ENCODE measurements around the gene FRAT1.
"Not testable (repeated sequence)": the region's sequence is repeated elsewhere in the genome, so short reads cannot be mapped to it uniquely, and the experiment has no call there.

FRAT1 gene

GRCh38 chr10:97277551-97277950 is 41.5 kb upstream of the FRAT1 start:
- Histone ChIP-seq H3K4me3 (ENCODE audit: severe bottlenecking) (no peak overlapping the region), H3K36me3 (ENCODE audit: low read depth) (no peaks in the 10 kb centered on the region), H3K27me3 (ENCODE audit: insufficient read depth, poor library complexity, severe bottlenecking) (no peaks in the 10 kb centered on the region), H3K4me1 (ENCODE audit: insufficient read depth, poor library complexity, severe bottlenecking) (peaks cover 6% of the 10 kb centered on the region), H3K9me3 (ENCODE audit: severe bottlenecking) (no peaks in the 10 kb centered on the region), H3K27ac (ENCODE audit: poor library complexity, severe bottlenecking) (no peak overlapping the region)
- no peak for TF ChIP-seq CTCF (IDR thresholded peaks at IDR 0.05; ENCODE audit: poor library complexity, severe bottlenecking)
- ATAC-seq (ENCODE audit: low read depth) (no peak), DNase-seq (ENCODE audit: low spot score) (no peak)

GRCh38 chr10:97278491-97278989 is 40.5 kb upstream of the FRAT1 start:
- ATAC-seq (ENCODE audit: low read depth) = peak; percentile 80

GRCh38 chr10:97279121-97279815 is 39.8 kb upstream of the FRAT1 start:
- no peak overlapping the region for H3K4me3 ChIP-seq (ENCODE audit: severe bottlenecking)
- no peaks in the 10 kb centered on the region for H3K36me3 ChIP-seq (ENCODE audit: low read depth)
- H3K9me3 ChIP-seq (ENCODE audit: severe bottlenecking) = no peaks in the 10 kb centered on the region
- H3K27me3 ChIP-seq (ENCODE audit: insufficient read depth, poor library complexity, severe bottlenecking) = no peaks in the 10 kb centered on the region
- peak overlapping the region; percentile 46 for H3K27ac ChIP-seq (ENCODE audit: poor library complexity, severe bottlenecking)
- no peak for DNase-seq (ENCODE audit: low spot score)
- TF ChIP-seq CTCF (IDR thresholded peaks at IDR 0.05; ENCODE audit: poor library complexity, severe bottlenecking) = no peak
- H3K4me1 ChIP-seq (ENCODE audit: insufficient read depth, poor library complexity, severe bottlenecking) = peaks cover 6% of the 10 kb centered on the region
- peak; percentile 59; the same call in 2 of the 3 replicates for ATAC-seq (ENCODE audit: low read depth)

More at GRCh38 chr10:97278491-97278989, 40.5 kb upstream of the FRAT1 start:
- H3K4me1 ChIP-seq (ENCODE audit: insufficient read depth, poor library complexity, severe bottlenecking) = peaks cover 6% of the 10 kb centered on the region
- no peaks in the 10 kb centered on the region for H3K9me3 ChIP-seq (ENCODE audit: severe bottlenecking)
- no peaks in the 10 kb centered on the region for H3K36me3 ChIP-seq (ENCODE audit: low read depth)
- H3K27ac ChIP-seq (ENCODE audit: poor library complexity, severe bottlenecking) = peak overlapping the region; percentile 46
- no peaks in the 10 kb centered on the region for H3K27me3 ChIP-seq (ENCODE audit: insufficient read depth, poor library complexity, severe bottlenecking)
- TF ChIP-seq CTCF (IDR thresholded peaks at IDR 0.05; ENCODE audit: poor library complexity, severe bottlenecking) = peak; percentile 88
- no peak for DNase-seq (ENCODE audit: low spot score)
- no peak overlapping the region for H3K4me3 ChIP-seq (ENCODE audit: severe bottlenecking)

- ATAC-seq (ENCODE audit: low read depth) (no peak), DNase-seq (ENCODE audit: low spot score) (no peak)
- Histone ChIP-seq H3K4me1 (ENCODE audit: insufficient read depth, poor library complexity, severe bottlenecking) (peaks cover 6% of the 10 kb centered on the region), H3K4me3 (ENCODE audit: severe bottlenecking) (no peak overlapping the region), H3K9me3 (ENCODE audit: severe bottlenecking) (no peaks in the 10 kb centered on the region), H3K36me3 (ENCODE audit: low read depth) (no peaks in the 10 kb centered on the region), H3K27me3 (ENCODE audit: insufficient read depth, poor library complexity, severe bottlenecking) (no peaks in the 10 kb centered on the region), H3K27ac (ENCODE audit: poor library complexity, severe bottlenecking) (no peak overlapping the region)
- TF ChIP-seq CTCF (IDR thresholded peaks at IDR 0.05; ENCODE audit: poor library complexity, severe bottlenecking) = no peak
These were observed 38.3 kb upstream of the FRAT1 start for GRCh38 chr10:97280783-97281182.

GRCh38 chr10:97290076-97290475 is 29.0 kb upstream of the FRAT1 start:
- H3K27me3 ChIP-seq (ENCODE audit: insufficient read depth, poor library complexity, severe bottlenecking); H3K4me1 ChIP-seq (ENCODE audit: insufficient read depth, poor library complexity, severe bottlenecking); DNase-seq (ENCODE audit: low spot score); H3K27ac ChIP-seq (ENCODE audit: poor library complexity, severe bottlenecking); H3K4me3 ChIP-seq (ENCODE audit: severe bottlenecking); ATAC-seq (ENCODE audit: low read depth); H3K9me3 ChIP-seq (ENCODE audit: severe bottlenecking): not testable (repeated sequence)
- H3K36me3 ChIP-seq (ENCODE audit: low read depth) = peaks cover 10% of the 10 kb centered on the region

GRCh38 chr10:97290576-97291356 is 28.3 kb upstream of the FRAT1 start:
- H3K9me3 ChIP-seq (ENCODE audit: severe bottlenecking); ATAC-seq (ENCODE audit: low read depth); DNase-seq (ENCODE audit: low spot score); H3K4me3 ChIP-seq (ENCODE audit: severe bottlenecking); H3K27me3 ChIP-seq (ENCODE audit: insufficient read depth, poor library complexity, severe bottlenecking); H3K4me1 ChIP-seq (ENCODE audit: insufficient read depth, poor library complexity, severe bottlenecking): not testable (repeated sequence)
- peak overlapping the region; percentile 87 for H3K27ac ChIP-seq (ENCODE audit: poor library complexity, severe bottlenecking)
- H3K36me3 ChIP-seq (ENCODE audit: low read depth) = peaks cover 10% of the 10 kb centered on the region
